ENCODE data around the gene PBRM1. TPM values are rescaled to one million over a fixed set of nuclear protein-coding genes. Genes with fewer than 3 reads are reported as not detected.

Gene PBRM1
- polyA plus RNA-seq, 1 donor: 46.8 TPM

DNA sequence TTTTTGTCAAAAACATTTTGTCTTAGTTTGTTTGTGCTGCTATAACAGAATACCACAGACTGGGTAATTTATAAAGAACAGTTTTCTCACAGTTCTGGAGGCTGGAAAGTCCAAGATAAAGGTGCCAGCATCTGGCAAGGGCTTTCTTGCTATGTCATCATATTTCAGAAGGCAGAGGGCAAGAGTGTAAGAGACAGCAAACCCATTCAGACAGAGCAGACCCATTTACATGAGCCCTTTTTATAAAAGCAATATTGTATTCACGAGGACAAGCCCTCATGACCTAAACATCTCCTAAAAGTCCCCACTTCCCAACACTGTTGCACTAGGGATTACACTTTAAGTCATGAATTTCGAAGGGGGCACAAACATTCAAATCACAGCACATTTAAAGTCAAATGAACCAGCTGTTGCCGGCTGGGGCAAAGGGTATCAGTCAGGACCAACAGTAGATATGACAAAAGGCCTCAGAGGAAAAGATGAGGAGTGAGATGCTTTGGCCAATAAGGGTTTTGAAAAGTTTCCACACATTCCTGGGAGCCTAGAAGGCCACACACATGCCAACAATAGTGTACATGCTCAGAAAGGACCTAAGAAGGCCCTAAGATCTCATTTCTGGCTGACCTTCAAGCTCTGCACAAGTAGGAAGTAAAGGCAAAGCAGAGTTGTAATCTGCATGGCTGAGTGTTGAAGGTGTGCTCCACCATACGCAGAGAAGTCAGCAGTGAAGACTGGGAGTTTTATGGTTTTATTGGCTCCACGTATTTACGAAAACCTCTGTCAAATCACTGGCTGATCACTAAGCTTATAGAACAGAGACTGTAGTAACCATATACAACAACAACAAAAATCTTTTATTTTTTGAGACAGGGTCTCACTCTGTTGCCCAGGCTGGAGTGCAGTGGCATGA, 111.4 kb downstream of the PBRM1 start:
- no peak for DNase-seq (ENCODE audit: low read depth)

DNA sequence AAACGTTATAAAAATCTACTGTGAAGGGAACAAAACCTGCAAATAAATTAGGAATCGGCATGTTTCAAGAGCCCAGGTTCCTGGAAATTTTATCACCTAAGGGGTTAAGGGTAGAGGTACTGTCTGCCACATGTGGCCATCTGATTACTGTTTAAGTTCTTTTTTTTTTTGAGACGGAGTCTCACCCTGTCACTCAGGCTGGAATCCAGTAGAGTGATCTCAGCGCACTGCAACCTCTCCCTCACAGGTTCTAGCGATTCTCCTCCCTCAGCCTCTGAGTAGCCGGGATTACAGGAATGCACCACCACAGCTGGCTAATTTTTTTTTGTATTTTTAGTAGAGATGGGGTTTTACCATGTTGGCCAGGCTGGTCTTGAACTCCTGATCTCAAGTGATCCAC, 113.5 kb downstream of the PBRM1 start:
- DNase-seq (ENCODE audit: low read depth): no peak

GRCh38 chr3:52570076-52570475, 115.6 kb downstream of the PBRM1 start:
- DNase-seq (ENCODE audit: low read depth): no peak

GRCh38 chr3:52568069-52568468, 117.6 kb downstream of the PBRM1 start:
- DNase-seq (ENCODE audit: low read depth): no peak

DNA sequence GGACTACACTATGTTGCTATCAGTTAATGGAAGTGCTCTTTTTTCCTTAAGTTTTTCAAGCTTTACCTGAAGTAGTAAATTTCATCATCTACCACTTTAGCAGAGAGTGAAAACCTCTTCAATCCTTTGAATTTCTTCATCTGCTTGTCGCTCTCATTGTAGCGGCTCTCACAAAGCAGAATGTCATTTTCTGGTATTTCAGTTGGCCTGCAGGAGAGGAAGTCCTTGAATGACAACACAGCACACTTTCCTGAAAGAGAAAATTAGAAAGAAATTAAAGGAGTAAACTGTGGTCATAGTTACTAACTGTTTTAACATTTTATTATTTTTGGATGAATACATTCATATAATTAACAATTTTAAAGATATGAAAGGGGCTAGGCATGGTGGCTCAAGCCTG, 121.7 kb downstream of the PBRM1 start:
- no peak for DNase-seq (ENCODE audit: low read depth)

DNA sequence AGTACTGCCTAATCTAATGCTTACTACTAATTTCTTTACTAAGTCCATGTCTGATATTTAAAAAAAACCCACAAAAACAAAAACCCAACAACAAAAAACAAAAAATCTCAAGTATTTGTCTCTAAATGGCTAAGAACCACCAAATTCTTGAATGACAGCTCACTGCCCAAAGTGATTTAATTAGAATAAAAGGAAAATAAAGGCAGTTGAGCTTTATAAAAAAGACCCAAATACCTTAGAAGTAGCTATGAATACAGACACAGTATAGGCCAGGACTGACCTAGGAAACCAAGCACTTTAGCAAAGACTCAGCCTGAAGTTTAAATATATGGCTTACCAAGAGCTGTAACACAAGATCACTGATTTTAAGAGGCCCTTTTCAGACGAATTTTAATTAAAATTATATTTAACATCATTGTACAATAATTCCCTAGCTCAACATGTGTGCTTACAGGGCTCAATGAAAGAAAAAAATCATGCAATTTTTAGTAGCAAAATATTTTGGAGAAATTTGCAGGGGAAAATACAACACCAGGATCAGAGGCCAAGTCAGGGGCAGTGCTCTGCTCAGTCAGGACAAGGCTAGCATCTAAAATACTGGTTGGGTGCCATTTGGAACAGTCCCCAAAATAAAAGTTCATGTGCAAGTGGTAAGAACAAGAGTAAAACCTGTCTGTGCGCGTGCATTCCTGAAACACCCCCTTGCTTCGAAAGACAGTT, 124.5 kb downstream of the PBRM1 start:
- DNase-seq (ENCODE audit: low read depth): no peak

GRCh38 chr3:52558436-52558835, 127.3 kb downstream of the PBRM1 start:
- no peak for DNase-seq (ENCODE audit: low read depth)

DNA sequence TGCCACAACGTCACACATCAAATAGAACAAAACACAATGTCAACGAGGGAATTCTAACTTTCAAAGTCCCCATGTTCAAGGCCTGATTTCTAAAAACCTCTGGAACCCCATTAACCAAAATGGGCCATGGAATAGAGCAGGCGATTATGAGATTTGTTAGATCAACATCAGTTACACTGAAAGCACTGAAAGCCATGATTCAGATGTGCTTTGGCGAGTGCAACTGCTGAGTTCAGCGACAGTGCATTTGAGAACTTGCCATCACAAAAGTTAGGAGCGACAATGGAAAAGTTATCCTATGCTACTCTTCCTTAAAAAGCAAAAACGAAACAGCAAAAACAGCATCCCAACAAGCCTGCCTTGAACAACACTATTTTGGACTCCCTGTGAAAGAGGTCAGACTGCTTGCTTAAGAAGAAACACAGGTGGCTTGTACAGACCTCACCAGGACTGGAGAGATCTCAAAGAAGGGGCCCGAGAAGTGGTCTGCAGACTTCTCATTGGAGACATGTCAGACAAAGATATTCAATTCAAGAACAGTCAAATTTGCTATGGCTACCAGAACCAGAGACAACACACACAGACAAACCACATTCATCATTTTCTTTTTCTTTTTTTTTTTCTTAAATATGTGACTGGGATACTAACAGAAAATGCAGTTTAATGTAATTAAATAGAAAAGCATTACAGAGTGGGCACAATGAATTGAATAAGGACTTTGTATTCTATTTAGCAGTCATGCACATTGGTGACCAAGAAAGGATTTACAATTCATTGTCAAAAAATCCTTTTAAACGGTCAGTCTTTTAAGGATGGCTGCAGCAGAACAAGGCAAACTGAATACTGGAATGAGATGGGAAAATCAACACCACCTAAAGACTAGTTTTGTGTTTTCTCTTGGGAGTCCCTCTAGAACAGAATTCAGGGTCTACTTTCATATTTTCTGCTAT, 128.4 kb downstream of the PBRM1 start:
- no peak for DNase-seq (ENCODE audit: low read depth)

DNA sequence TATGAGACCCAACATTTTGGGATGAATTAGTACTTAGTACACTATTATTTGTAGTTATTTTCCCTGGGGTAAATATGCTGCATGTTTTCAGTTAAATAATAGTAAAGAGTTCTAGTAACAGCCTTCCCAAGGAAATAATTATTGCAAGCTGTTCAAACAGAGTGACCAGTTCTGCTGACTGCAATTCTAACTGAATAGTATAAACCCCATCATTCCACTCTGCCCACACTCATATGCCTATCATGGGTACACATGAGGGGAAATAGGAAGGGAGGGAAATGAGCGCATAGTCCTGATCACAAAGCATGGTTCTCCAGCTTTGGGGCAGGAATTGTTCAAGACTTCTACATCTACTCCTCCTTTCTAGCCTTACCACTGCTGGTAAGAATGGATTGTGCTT, 130.7 kb downstream of the PBRM1 start:
- DNase-seq (ENCODE audit: low read depth): no peak

DNA sequence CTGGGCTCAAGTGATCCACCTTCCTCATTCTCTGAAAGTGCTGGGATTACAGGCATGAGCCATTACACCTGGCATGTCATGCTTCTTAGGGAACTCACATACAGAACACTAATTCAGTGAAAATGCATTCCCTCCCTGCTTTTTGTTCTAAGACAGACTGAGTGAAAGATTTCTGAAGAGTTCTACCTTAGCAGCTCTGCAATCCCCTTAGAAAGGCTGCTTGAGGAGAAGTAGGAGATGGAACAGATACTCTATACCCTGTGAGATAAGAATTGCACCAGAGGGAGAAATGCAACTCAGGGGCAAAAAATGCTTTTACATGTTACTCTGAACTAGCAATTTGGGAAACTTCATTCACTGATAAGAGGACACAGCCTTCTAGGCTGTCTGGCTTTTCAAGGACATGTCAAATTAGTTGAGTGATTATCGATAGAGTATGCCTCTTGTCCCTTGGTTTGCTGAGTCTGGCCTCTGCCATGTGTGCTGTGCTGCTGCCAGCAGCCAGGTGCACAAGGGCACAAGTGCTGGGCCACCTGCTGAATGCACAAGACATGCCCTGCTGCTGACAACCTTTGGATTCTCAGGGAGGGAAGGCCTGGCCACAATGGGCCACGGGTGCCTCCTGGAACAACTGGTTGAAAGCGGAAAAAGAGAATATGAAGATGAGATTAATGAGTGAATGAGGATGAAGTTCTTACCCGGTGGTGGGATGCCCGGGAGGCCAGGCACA, 131.5 kb downstream of the PBRM1 start:
- no peak for DNase-seq (ENCODE audit: low read depth)

- no peak for DNase-seq (ENCODE audit: low read depth)
Measured at GRCh38 chr3:52552089-52552488, 133.6 kb downstream of the PBRM1 start.

GRCh38 chr3:52551118-52551517, 134.6 kb downstream of the PBRM1 start:
- DNase-seq (ENCODE audit: low read depth): no peak

- DNase-seq (ENCODE audit: low read depth): no peak
Measured at GRCh38 chr3:52547143-52547542, 138.6 kb downstream of the PBRM1 start.

DNA sequence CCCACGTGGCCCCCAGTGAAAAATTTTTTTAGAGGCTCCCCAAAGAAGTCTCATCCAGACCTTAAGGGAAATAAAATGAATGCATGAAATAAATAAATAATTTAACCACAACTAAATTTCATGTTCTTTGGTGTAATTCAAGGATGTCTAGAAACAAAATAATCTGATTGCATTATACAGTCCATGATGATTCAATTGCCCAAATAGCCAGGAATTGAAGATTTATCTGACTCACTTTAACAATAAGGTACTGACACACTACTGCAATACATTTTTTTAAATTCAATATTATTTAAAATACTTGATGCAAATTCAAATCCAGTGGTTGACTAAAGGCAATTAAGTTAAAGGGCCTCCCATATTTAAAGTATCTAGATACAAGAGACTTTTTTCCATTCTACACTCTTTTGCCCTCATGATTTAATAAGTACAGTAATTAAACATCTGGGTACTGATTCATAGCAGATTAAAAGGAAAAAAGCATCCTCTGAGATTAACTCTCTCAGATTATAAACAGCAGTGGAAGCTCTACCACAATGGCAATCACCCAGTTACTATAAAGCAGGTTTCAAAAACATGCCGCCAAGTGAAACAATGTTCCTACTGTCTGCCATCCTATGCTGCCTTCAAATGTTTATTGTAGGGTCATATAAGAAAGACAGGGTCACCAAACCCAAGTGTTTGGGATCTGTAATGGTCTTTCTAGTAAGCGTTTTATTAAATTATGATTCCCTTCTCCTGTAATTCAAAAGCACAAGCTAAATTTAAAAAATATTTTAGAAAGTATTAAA, 139.4 kb downstream of the PBRM1 start:
- no peak for DNase-seq (ENCODE audit: low read depth)

DNA sequence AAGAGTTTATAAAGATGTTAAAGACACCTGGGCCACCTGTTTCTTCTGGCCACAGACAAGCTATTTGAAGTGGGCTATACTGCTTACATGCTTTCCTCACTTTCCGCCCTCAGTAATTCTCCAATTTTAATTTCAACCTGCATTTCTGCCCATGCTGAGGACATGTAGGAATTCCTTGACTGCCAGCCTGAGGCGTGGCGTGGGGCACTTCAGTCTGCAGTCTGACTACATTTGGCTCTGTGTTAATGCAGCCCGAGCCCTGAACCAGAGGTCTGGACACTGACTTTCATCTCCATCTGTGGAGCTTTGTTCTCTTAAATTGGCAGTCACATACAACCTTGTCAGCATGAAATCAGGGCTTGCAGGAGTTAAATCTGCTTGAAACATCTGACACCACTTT, 140.8 kb downstream of the PBRM1 start:
- DNase-seq (ENCODE audit: low read depth): no peak

GRCh38 chr3:52541050-52541449, 144.7 kb downstream of the PBRM1 start:
- DNase-seq (ENCODE audit: low read depth): no peak

DNA sequence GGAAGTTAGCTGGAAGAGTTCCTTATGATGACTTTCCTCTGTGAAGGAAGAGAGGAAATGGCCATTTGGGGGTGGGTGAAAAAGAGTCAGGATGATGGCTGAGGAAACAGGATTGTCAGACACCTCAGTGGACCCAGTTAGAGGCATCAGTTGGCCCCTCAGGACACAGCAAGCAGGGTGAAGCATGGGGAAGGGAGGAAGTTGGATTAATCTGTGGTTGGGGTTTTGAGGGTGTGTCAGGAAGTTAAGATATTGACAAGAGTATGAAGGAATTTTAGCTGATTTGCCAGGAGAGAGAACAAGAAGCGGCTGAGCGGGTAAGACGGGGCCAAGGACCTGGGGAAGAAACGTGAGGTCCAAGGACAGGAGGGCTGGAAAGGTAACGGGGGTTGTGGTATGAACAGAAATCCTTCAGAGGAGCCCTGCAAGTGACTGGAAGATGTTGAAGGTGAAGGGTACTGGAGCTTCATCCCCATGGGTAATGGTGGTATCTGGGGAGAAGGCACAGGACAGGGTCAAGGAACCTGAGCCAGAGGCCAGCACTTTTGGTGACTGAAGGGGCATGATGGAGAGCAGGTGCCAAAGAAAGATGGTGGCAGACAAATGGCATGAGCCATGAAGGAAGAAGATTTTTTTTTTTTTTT, 146.6 kb downstream of the PBRM1 start:
- DNase-seq (ENCODE audit: low read depth): no peak

- DNase-seq (ENCODE audit: low read depth): no peak
Measured at GRCh38 chr3:52537726-52538421, 147.8 kb downstream of the PBRM1 start.

GRCh38 chr3:52537165-52537620, 148.5 kb downstream of the PBRM1 start:
- DNase-seq (ENCODE audit: low read depth): no peak
